Astrocyte of the cerebellum (primary cell): ENCODE data around the gene LILRA2.
"Not testable (repeated sequence)": the region's sequence is repeated elsewhere in the genome, so short reads cannot be mapped to it uniquely, and the experiment has no call there.

Source experiments
- DNase-seq: peaks from one replicate; pipeline ENCODE4 v3.0.0-alpha.2; 2011; ENCODE audit warnings: low read depth
- H3K4me3 ChIP-seq: 2 replicates; pipeline ENCODE4 v1.5.1; 2011; ENCODE audit warnings: mild to moderate bottlenecking, low read depth, low read length, moderate library complexity
- in situ Hi-C: cut with HindIII; loops from 2 replicates; pipeline ENCODE4 v1.10.0; 2017; ENCODE audit warnings: low sequenced_read_pairs
- TF ChIP-seq, protein P1 (sequence below): IDR thresholded peaks from 2 replicates; pipeline ENCODE4 v1.5.1; 2012; ENCODE audit warnings: low read length, low read depth, moderate library complexity, mild to moderate bottlenecking; ENCODE audit errors: missing control alignments

Gene LILRA2

GRCh38 chr19:54620464-54620863 lies 46.9 kb downstream of the LILRA2 start:
- in situ Hi-C loops, result no loop called here
- TF ChIP-seq, protein P1, sequence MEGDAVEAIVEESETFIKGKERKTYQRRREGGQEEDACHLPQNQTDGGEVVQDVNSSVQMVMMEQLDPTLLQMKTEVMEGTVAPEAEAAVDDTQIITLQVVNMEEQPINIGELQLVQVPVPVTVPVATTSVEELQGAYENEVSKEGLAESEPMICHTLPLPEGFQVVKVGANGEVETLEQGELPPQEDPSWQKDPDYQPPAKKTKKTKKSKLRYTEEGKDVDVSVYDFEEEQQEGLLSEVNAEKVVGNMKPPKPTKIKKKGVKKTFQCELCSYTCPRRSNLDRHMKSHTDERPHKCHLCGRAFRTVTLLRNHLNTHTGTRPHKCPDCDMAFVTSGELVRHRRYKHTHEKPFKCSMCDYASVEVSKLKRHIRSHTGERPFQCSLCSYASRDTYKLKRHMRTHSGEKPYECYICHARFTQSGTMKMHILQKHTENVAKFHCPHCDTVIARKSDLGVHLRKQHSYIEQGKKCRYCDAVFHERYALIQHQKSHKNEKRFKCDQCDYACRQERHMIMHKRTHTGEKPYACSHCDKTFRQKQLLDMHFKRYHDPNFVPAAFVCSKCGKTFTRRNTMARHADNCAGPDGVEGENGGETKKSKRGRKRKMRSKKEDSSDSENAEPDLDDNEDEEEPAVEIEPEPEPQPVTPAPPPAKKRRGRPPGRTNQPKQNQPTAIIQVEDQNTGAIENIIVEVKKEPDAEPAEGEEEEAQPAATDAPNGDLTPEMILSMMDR, result no peak
- H3K4me3 ChIP-seq, result no peak overlapping the region
- no peak for DNase-seq

GRCh38 chr19:54622431-54622830 lies 48.8 kb downstream of the LILRA2 start:
- no peak overlapping the region for H3K4me3 ChIP-seq
- TF ChIP-seq, protein P1, result no peak
- no peak for DNase-seq
- in situ Hi-C loops, result no loop called here

DNA sequence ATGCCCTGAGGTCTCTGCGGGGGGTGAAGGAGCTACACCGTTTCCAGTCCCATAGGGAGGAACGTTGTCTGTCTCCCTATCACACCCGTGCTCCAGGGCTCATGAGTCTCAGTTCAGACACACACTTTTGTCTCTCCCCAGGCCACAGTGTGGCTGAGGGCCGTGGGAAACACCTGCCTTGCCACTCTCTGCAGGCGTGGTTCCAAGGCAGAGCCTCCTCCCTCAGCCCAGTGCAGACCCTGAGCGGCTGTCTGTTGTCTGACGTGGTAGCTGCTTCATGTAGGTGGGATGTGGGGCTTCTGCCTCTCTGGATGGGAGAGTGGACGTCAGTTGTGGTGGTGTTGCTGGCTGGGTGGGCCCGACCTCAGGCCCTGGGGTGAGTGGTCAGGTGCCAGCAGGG lies 50.6 kb downstream of the LILRA2 start:
- H3K4me3 ChIP-seq, DNase-seq, in situ Hi-C loops: not testable (repeated sequence)

- DNase-seq, in situ Hi-C loops, H3K4me3 ChIP-seq: not testable (repeated sequence)
Observed at GRCh38 chr19:54624934-54625730, 51.5 kb downstream of the LILRA2 start.

DNA sequence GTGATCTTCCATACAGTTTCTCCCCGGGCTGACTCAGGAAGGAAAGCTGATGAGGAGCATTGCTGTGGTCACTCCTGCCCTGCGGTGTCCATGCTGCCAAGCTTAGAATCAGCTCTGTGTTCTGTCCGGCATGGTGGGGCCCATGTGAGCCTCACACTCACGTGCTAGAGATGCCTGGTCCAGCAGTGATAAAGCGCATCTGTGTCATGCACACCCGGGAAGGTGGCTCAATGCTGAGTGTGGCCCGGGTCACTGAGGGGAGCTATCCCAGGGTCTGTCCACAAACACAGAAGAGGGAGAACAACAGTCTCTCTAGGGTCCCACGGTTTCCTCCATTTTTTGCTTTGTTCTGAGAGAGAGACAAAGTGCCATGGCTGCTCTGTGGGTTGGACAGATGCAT lies 53.2 kb downstream of the LILRA2 start:
- in situ Hi-C loops, result no loop called here
- DNase-seq, result no peak
- H3K4me3 ChIP-seq, result no peak overlapping the region
- TF ChIP-seq, protein P1, result no peak

- in situ Hi-C loops, DNase-seq, H3K4me3 ChIP-seq: not testable (repeated sequence)
Observed at GRCh38 chr19:54627912-54628311, 54.3 kb downstream of the LILRA2 start.

DNA sequence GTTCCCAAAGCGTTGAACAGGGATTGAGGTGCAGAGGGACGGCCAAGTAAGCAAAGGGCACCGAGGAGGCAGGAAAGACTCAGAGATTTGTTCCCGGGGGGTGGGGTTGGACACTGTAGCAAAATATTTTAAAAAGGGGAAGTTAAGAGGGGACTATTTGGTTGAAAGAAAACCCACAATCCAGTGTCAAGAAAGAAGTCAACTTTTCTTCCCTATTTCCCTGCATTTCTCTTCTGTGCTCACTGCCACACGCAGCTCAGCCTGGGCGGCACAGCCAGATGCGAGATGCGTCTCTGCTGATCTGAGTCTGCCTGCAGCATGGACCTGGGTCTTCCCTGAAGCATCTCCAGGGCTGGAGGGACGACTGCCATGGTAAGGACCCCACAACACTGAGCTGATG lies 56.7 kb downstream of the LILRA2 start, which contains the start of gene LILRB1:
LILRB1 (plus strand) TSS at position 223 of the 400 bp plus-strand sequence. CDS start 590 bp downstream, outside the sequence.
- H3K4me3 ChIP-seq, DNase-seq, in situ Hi-C loops: not testable (repeated sequence)

- H3K4me3 ChIP-seq, result no peak overlapping the region
- in situ Hi-C loops, result no loop called here
- no peak for DNase-seq
Observed at GRCh38 chr19:54630782-54631181, 57.2 kb downstream of the LILRA2 start.

GRCh38 chr19:54631489-54632337 lies 58.1 kb downstream of the LILRA2 start:
- H3K4me3 ChIP-seq, DNase-seq, in situ Hi-C loops: not testable (repeated sequence)

More at GRCh38 chr19:54630782-54631181, 57.2 kb downstream of the LILRA2 start:
- TF ChIP-seq, protein P1, result no peak

- in situ Hi-C loops, H3K4me3 ChIP-seq, DNase-seq: not testable (repeated sequence)
Observed at GRCh38 chr19:54632517-54632916, 58.9 kb downstream of the LILRA2 start.
